ENCODE data around the gene ZIK1. TPM values are rescaled to one million over a fixed set of nuclear protein-coding genes. Genes with fewer than 3 reads are reported as not detected.

The ZIK1 gene
- total RNA-seq = 1 to 10 TPM in 5 of 6 donors, under 1 TPM in 1; 0.78 to 3.3 (median 2.6) TPM

GRCh38 chr19:57583521-57584416 is at the start of gene ZIK1:
ZIK1 (plus strand) TSS chr19:57584145; CDS start chr19:57584357, 212 bp downstream.
- TF ChIP-seq POLR2AphosphoS5 (IDR thresholded peaks at IDR 0.05) (peak; percentile 28 to 66), CTCF (IDR thresholded peaks at IDR 0.05) (no peak), EP300 (IDR thresholded peaks at IDR 0.05) (no peak), POLR2A (IDR thresholded peaks at IDR 0.05) (peak in 1 of 4 donors; percentile 31)
- ATAC-seq (ENCODE audit: low FRiP score in 2 of 2) = peak; percentile 82 to 93
- peaks cover 0 to 9% (median 4%) of the 10 kb centered on the region in 4 donors for H3K36me3 ChIP-seq
- H3K27ac ChIP-seq = peak within 1 kb of the TSS in 3 of 4 donors; percentile 34 to 56 (median 55)
- peak; percentile 82 to 89 for DNase-seq
- 0 to 7% methylated on average over 10 to 67 of the region's 76 CpGs for WGBS, 2 donors
- H3K9me3 ChIP-seq = peaks cover 14 to 55% (median 30%) of the 10 kb centered on the region in 4 donors
- peak within 1 kb of the TSS; percentile 47 to 82 (median 70) for H3K4me3 ChIP-seq
- peaks cover 11 to 20% (median 13%) of the 10 kb centered on the region in 4 donors for H3K4me1 ChIP-seq
- no peaks in the 10 kb centered on the region for H3K27me3 ChIP-seq

- DNase-seq (no peak), ATAC-seq (ENCODE audit: low FRiP score in 2 of 2) (no peak)
- Histone ChIP-seq H3K4me1 (no peaks in the 10 kb centered on the region), H3K27me3 (no peaks in the 10 kb centered on the region), H3K9me3 (peaks cover 89 to 100% (median 99%) of the 10 kb centered on the region in 4 donors), H3K4me3 (no peak overlapping the region), H3K27ac (no peak overlapping the region), H3K36me3 (peaks cover 18 to 91% (median 66%) of the 10 kb centered on the region in 4 donors)
- no peak for TF ChIP-seq POLR2AphosphoS5 (IDR thresholded peaks at IDR 0.05)
- TF ChIP-seq POLR2A (IDR thresholded peaks at IDR 0.05) = no peak
- no peak for TF ChIP-seq CTCF (IDR thresholded peaks at IDR 0.05)
- no peak for TF ChIP-seq EP300 (IDR thresholded peaks at IDR 0.05)
- WGBS, 2 donors = 92 to 97% methylated on average over 7 of the region's 7 CpGs
Measured at GRCh38 chr19:57537953-57538547, 45.9 kb upstream of the ZIK1 start.

- H3K36me3 ChIP-seq = peaks cover 32 to 99% (median 77%) of the 10 kb centered on the region in 4 donors
Measured at GRCh38 chr19:57546513-57546912, 37.4 kb upstream of the ZIK1 start.

GRCh38 chr19:57552432-57552831 is 31.5 kb upstream of the ZIK1 start:
- Histone ChIP-seq H3K4me3 (no peak overlapping the region), H3K36me3 (peaks cover 24 to 91% (median 85%) of the 10 kb centered on the region in 4 donors), H3K4me1 (no peaks in the 10 kb centered on the region), H3K27ac (no peak overlapping the region), H3K27me3 (no peaks in the 10 kb centered on the region), H3K9me3 (peaks cover 39 to 81% (median 78%) of the 10 kb centered on the region in 4 donors)
- no peak for DNase-seq
- no peak for ATAC-seq (ENCODE audit: low FRiP score in 2 of 2)
- 97 to 100% methylated on average over 1 to 2 of the region's 2 CpGs for WGBS, 2 donors
- no peak for TF ChIP-seq POLR2A (IDR thresholded peaks at IDR 0.05)
- no peak for TF ChIP-seq EP300 (IDR thresholded peaks at IDR 0.05)
- TF ChIP-seq POLR2AphosphoS5 (IDR thresholded peaks at IDR 0.05) = no peak
- no peak for TF ChIP-seq CTCF (IDR thresholded peaks at IDR 0.05)

More at GRCh38 chr19:57546513-57546912, 37.4 kb upstream of the ZIK1 start:
- H3K9me3 ChIP-seq = peaks cover 95 to 100% (median 99%) of the 10 kb centered on the region in 4 donors
- H3K27me3 ChIP-seq = no peaks in the 10 kb centered on the region
- no peak for ATAC-seq (ENCODE audit: low FRiP score in 2 of 2)
- no peaks in the 10 kb centered on the region for H3K4me1 ChIP-seq
- WGBS, 2 donors = 100% methylated on average over 1 of the region's 1 CpG
- H3K4me3 ChIP-seq = no peak overlapping the region
- H3K27ac ChIP-seq = no peak overlapping the region
- DNase-seq = no peak
- TF ChIP-seq POLR2AphosphoS5 (IDR thresholded peaks at IDR 0.05) = no peak
- no peak for TF ChIP-seq EP300 (IDR thresholded peaks at IDR 0.05)
- TF ChIP-seq POLR2A (IDR thresholded peaks at IDR 0.05) = no peak
- no peak for TF ChIP-seq CTCF (IDR thresholded peaks at IDR 0.05)
